BJ (cell line): ENCODE measurements around the gene FOSL2. TPM values are rescaled to one million over a fixed set of nuclear protein-coding genes. Genes with fewer than 3 reads are reported as not detected.

Experiments used
- CTCF ChIA-PET: fragments of 350-600 bp; formaldehyde crosslinking; extraction: SDS; loops from one replicate; lab custom pipeline; 2021; ENCODE audit warnings: antibody characterized with exemption, inconsistent platforms; lab: Yijun Ruan, JAX
- POLR2A ChIA-PET: fragments of 300-600 bp; sonication (Branson Sonifier 250); formaldehyde crosslinking; extraction: SDS; loops from one replicate; lab custom pipeline; 2021; ENCODE audit warnings: antibody characterized with exemption; lab: Charles Lee
- DNase-seq: peaks from one replicate; pipeline ENCODE4 v3.0.0-alpha.2; 2011; ENCODE audit warnings: low read depth
- H3K27me3 ChIP-seq: 2 replicates; pipeline ENCODE4 v1.6.0; 2011; ENCODE audit warnings: low read length; ENCODE audit not compliant: control insufficient read depth, insufficient read depth
- H3K36me3 ChIP-seq: 2 replicates; pipeline ENCODE4 v1.5.1; 2011; ENCODE audit warnings: low read length; ENCODE audit not compliant: control insufficient read depth, insufficient read depth
- H3K4me3 ChIP-seq: 2 replicates; pipeline ENCODE4 v1.5.1; 2011; ENCODE audit warnings: low read depth, mild to moderate bottlenecking, control low read depth, low read length
- polyA plus RNA-seq: library from polyadenylated mRNA; depleted of rRNA; stranded (reverse); fragments of >200 nt; gene quantifications from 2 replicates; pipeline ENCODE4 v1.2.3, GENCODE V29; 2011; rRNA removed
- small RNA-seq: library from RNA; depleted of rRNA; stranded (forward); fragments of <200 nt; gene quantifications from one replicate; pipeline ENCODE3, GENCODE V24; 2012; ENCODE audit warnings: low replicate concordance, low read depth; ENCODE audit not compliant: insufficient read length
- TF ChIP-seq, protein P1 (sequence below): IDR thresholded peaks from 2 replicates; pipeline ENCODE4 v1.5.1; 2011; ENCODE audit warnings: low read depth, mild to moderate bottlenecking, control low read depth, inconsistent platforms, low read length, moderate library complexity; ENCODE audit not compliant: insufficient read depth

Gene FOSL2
- polyA plus RNA-seq, 1 experiment: 52.5 TPM

DNA sequence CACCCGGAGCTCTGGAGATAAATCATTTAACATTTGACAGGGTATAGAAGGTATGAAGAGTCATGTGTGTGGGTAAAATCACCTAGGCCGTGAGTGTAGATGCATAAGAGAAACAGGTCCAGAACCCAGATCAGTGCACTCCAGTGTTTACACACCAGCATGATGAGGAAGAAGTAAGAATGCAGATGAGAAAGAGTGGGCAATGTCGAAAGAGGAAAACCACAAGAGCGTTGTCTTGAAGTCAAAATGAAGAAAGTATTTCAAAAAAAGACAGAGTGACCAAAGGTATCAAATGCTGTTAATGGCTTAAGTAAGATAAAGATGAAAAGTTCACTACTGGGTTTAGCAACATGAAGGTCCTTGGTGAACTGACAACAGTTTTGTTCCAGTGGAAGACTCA lies 71.2 kb downstream of the FOSL2 start:
- DNase-seq: no peak
- no peak overlapping the region for H3K4me3 ChIP-seq
- 0 out of 2 replicates have a peak, but pooled peaks cover 3% of the 10 kb centered on the region for H3K27me3 ChIP-seq
- CTCF ChIA-PET: interaction anchor here (0.9 kb wide), 1 partner anchor 27 kb away, joined by 3 read pairs; no protein-coding TSS in a partner anchor
- H3K36me3 ChIP-seq: no peaks in the 10 kb centered on the region
- POLR2A ChIA-PET: no interaction called here
- TF ChIP-seq, protein P1, sequence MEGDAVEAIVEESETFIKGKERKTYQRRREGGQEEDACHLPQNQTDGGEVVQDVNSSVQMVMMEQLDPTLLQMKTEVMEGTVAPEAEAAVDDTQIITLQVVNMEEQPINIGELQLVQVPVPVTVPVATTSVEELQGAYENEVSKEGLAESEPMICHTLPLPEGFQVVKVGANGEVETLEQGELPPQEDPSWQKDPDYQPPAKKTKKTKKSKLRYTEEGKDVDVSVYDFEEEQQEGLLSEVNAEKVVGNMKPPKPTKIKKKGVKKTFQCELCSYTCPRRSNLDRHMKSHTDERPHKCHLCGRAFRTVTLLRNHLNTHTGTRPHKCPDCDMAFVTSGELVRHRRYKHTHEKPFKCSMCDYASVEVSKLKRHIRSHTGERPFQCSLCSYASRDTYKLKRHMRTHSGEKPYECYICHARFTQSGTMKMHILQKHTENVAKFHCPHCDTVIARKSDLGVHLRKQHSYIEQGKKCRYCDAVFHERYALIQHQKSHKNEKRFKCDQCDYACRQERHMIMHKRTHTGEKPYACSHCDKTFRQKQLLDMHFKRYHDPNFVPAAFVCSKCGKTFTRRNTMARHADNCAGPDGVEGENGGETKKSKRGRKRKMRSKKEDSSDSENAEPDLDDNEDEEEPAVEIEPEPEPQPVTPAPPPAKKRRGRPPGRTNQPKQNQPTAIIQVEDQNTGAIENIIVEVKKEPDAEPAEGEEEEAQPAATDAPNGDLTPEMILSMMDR: no peak

DNA sequence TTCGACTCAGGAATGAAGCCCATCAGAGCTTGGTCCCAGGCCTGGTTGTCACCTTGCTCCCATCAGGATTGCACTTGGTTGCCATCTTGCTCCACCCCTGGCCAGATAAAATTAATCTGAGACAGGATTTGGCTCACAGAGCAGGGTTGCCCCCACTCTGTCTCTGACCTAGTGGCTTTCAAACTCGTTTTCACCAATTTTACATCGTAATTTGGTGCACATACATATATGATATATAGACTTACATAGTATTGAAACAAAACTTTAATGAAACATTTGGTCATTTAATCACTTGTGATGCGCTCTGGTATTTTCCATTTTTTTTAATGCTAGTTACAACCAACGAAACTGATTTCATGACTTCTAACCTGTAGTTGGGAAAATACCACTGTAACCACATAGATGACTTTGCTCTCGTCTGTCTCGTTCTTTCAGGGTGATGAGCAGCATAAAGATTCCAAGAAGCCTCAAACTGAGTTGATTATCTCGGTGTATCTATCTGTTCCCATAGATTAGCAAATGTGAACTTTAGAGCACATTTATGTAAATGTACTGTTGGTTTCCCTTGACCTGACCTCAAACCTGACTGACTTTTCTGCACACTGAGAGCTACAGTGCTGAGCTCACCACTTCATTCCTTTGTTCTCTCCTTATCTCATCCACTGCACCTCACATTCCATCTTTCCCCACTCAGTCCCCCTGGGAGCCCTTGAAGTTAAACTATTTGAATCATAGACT lies 72.7 kb downstream of the FOSL2 start:
- H3K36me3 ChIP-seq: no peaks in the 10 kb centered on the region
- ChIA-PET CTCF (no interaction called here), POLR2A (no interaction called here)
- TF ChIP-seq, protein P1: no peak
- H3K27me3 ChIP-seq: 0 out of 2 replicates have a peak, but pooled peaks cover 3% of the 10 kb centered on the region
- no peak overlapping the region for H3K4me3 ChIP-seq
- no peak for DNase-seq

Small RNA genes within 50 kb of the gene (small RNA-seq; reads per million reads assigned to genes)
- not detected for gene AC104695.3
- not detected for gene SNRPGP7

Other genes with a start within 250 kb of the FOSL2 start
- 0.38 and 0.39 TPM in 2 replicates for gene PLB1, start 103.2 kb downstream of the FOSL2 start, polyA plus RNA-seq